HepG2 (cell line): ENCODE results near the gene CRMP1. TPM values are rescaled to one million over a fixed set of nuclear protein-coding genes. Genes with fewer than 3 reads are reported as not detected.

Source experiments
- ATAC-seq: fragments of 200-7000 bp; cut with Tn5 transposase; 3 replicates; pipeline ENCODE4 v1.9.1; 2020; ENCODE audit warnings: mild to moderate bottlenecking, moderate library complexity
- BruUV-seq: library from RNA; stranded (reverse); fragments of 400-500 nt; replicated peaks from 2 replicates; lab custom pipeline; 2021; lab: Mats Ljungman, UMichigan
- CTCF ChIA-PET: fragments of 300-600 bp; formaldehyde crosslinking; extraction: SDS; loops from one replicate; lab custom pipeline; 2021; ENCODE audit warnings: low total read pairs, inconsistent platforms, low intra/inter-chr PET ratio; lab: Yijun Ruan, JAX
- POLR2A ChIA-PET: fragments of 350-600 bp; sonication (Branson Sonifier 250); formaldehyde crosslinking; loops from one replicate; lab custom pipeline; 2020; ENCODE audit warnings: antibody characterized with exemption, inconsistent platforms; lab: Yijun Ruan, JAX
- DNase-seq: peaks from one replicate; pipeline ENCODE4 v3.0.0-alpha.2; 2015; ENCODE audit warnings: low spot score
- FAIRE-seq: peaks from 3 replicates; lab custom pipeline; 2011; peaks lifted over from hg19 to GRCh38; lab: Jason Lieb, UNC
- H2AFZ ChIP-seq: one replicate; pipeline ENCODE4 v1.6.1; 2011; ENCODE audit warnings: low read length, inconsistent platforms
- H3K27ac ChIP-seq: fragments of 300-600 bp; 3 replicates; pipeline ENCODE4 v1.8.0; 2011; ENCODE audit warnings: mixed run types, mild to moderate bottlenecking, mixed read lengths, low read length, inconsistent platforms; ENCODE audit not compliant: insufficient read depth; ENCODE audit errors: extremely low read length
- H3K27me3 ChIP-seq, 2 experiments: fragments of 200-600 bp in 1 of 2; 2 replicates in 1 of 2; 3 replicates in 1 of 2; pipeline versions ENCODE4 v1.6.0 to v1.8.0; 2011; ENCODE audit warnings: low read length in 2 of 2, mild to moderate bottlenecking in 2 of 2, moderate library complexity in 2 of 2, inconsistent platforms in 1 of 2; ENCODE audit not compliant: insufficient read depth in 2 of 2, control insufficient read depth in 1 of 2
- H3K36me3 ChIP-seq, 2 experiments: fragments of 200-600 bp in 1 of 2; replicated peaks in 1 of 2; 2 replicates in 1 of 2; 3 replicates in 1 of 2; pipeline versions ENCODE4 v1.5.1 to v1.8.0; 2011; ENCODE audit warnings: low read length in 2 of 2, inconsistent platforms in 1 of 2; ENCODE audit not compliant: insufficient read depth in 2 of 2, control insufficient read depth in 1 of 2
- H3K4me1 ChIP-seq: 2 replicates; pipeline ENCODE4 v1.5.1; 2012; ENCODE audit warnings: low read length, inconsistent platforms; ENCODE audit not compliant: insufficient read depth
- H3K4me2 ChIP-seq: 2 replicates; pipeline ENCODE4 v1.6.0; 2011; ENCODE audit warnings: low read depth, low read length, inconsistent platforms
- H3K4me3 ChIP-seq, 3 experiments: fragments of 200-600 bp in 1 of 3; sonication (generic), shearing (Covaris generic) in 1 of 3; replicated peaks in 1 of 3; 2 replicates each; pipeline ENCODE4 v1.5.1; 2011 to 2016; ENCODE audit warnings: low read length in 3 of 3, inconsistent platforms in 2 of 3, low read depth in 2 of 3, mild to moderate bottlenecking in 2 of 3, control low read depth in 1 of 3, mixed read lengths in 1 of 3; ENCODE audit not compliant: insufficient read depth in 1 of 3
- H3K79me2 ChIP-seq: one replicate; pipeline ENCODE4 v1.6.1; 2011; ENCODE audit warnings: low read length, inconsistent platforms; ENCODE audit not compliant: insufficient read depth
- H3K9ac ChIP-seq: 2 replicates; pipeline ENCODE4 v1.6.0; 2011; ENCODE audit warnings: mild to moderate bottlenecking, low read depth, low read length, inconsistent platforms; ENCODE audit not compliant: insufficient read depth
- H3K9me3 ChIP-seq: 2 replicates; pipeline ENCODE4 v1.5.1; 2012; ENCODE audit warnings: mild to moderate bottlenecking, low read length
- H4K20me1 ChIP-seq: 2 replicates; pipeline ENCODE4 v1.6.0; 2011; ENCODE audit warnings: inconsistent platforms, mild to moderate bottlenecking, low read length, moderate library complexity; ENCODE audit not compliant: insufficient read depth
- BRCA1 ChIP-seq: sonication (generic); formaldehyde crosslinking; IDR thresholded peaks from 2 replicates; pipeline ENCODE4 v1.4.0; 2020; ENCODE audit warnings: missing genetic modification reagents
- DMTF1 ChIP-seq: sonication (generic); formaldehyde crosslinking; IDR thresholded peaks from 2 replicates; pipeline ENCODE4 v1.4.0; 2020; ENCODE audit warnings: mild to moderate bottlenecking, missing genetic modification reagents
- GMEB2 ChIP-seq: IDR thresholded peaks from 2 replicates; pipeline ENCODE4 v1.6.1; 2016; ENCODE audit warnings: missing biosample characterization, missing genetic modification reagents, low read depth
- NR2F6 ChIP-seq, 2 experiments: IDR thresholded peaks; 2 replicates each; pipeline ENCODE4 v1.6.1; 2016; ENCODE audit warnings: antibody characterized with exemption in 1 of 2, mild to moderate bottlenecking in 1 of 2
- RARG ChIP-seq: sonication (generic); formaldehyde crosslinking; IDR thresholded peaks from 2 replicates; pipeline ENCODE4 v1.4.0; 2020; ENCODE audit warnings: low read depth, mild to moderate bottlenecking, missing genetic modification reagents
- THAP11 ChIP-seq: IDR thresholded peaks from 2 replicates; pipeline ENCODE4 v1.6.1; 2016; ENCODE audit warnings: missing biosample characterization, missing genetic modification reagents
- ZC3H4 ChIP-seq: sonication (generic); formaldehyde crosslinking; IDR thresholded peaks from 2 replicates; pipeline ENCODE4 v1.4.0; 2020; ENCODE audit warnings: missing genetic modification reagents, borderline replicate concordance
- ZNF138 ChIP-seq: sonication (generic); formaldehyde crosslinking; IDR thresholded peaks from 2 replicates; pipeline ENCODE4 v1.5.0; 2020; ENCODE audit warnings: mild to moderate bottlenecking, low read depth, missing genetic modification reagents
- ZNF225 ChIP-seq: sonication (generic); formaldehyde crosslinking; IDR thresholded peaks from 2 replicates; pipeline ENCODE4 v1.4.0; 2020; ENCODE audit warnings: mild to moderate bottlenecking, missing genetic modification reagents
- ZNF496 ChIP-seq: sonication (generic); formaldehyde crosslinking; IDR thresholded peaks from 2 replicates; pipeline ENCODE4 v1.8.1; 2023; ENCODE audit warnings: mild to moderate bottlenecking, moderate library complexity, missing genetic modification reagents; ENCODE audit not compliant: insufficient replicate concordance
- ZNF512 ChIP-seq: sonication (generic); formaldehyde crosslinking; IDR thresholded peaks from 2 replicates; pipeline ENCODE4 v1.4.0; 2020; ENCODE audit warnings: mild to moderate bottlenecking, missing genetic modification reagents
- ZNF574 ChIP-seq: sonication (generic); formaldehyde crosslinking; IDR thresholded peaks from 2 replicates; pipeline ENCODE4 v1.4.0; 2020; ENCODE audit warnings: missing genetic modification reagents
- ZNF660 ChIP-seq: sonication (generic); formaldehyde crosslinking; IDR thresholded peaks from 2 replicates; pipeline ENCODE4 v1.5.1; 2020; ENCODE audit warnings: mild to moderate bottlenecking, low read depth, missing genetic modification reagents, borderline replicate concordance
- WGBS: methylation state at CpG from one replicate; pipeline ENCODE4 v1.1.6; 2017; ENCODE audit warnings: low lambda C conversion rate; 5-methylcytosine and 5-hydroxymethylcytosine counted together
- in situ Hi-C: cut with HindIII; loops from 2 replicates; pipeline ENCODE4 v1.10.0; 2017; ENCODE audit warnings: low pct_unique_long_range_greater_than_20kb; ENCODE audit not compliant: extremely low pct_ligation_motif_present
- intact Hi-C: fragments of 100-400 bp; cut with micrococcal nuclease; formaldehyde crosslinking; loops from one replicate; pipeline ENCODE4 v1.10.0; 2022; ENCODE audit not compliant: unreplicated experiment
- polyA plus RNA-seq, 8 experiments: library from polyadenylated mRNA; depleted of rRNA in 3 of 8; stranded (reverse) in 7 of 8; unstranded in 1 of 8; fragments of >200 nt; fragmentation: Illumina TruSeq in 4 of 8; extraction: Trizol in 4 of 8; gene quantifications; 2 replicates each; pipeline versions ENCODE4 v1.2.1 to v1.2.3, GENCODE V29; 2011 to 2016; ENCODE audit warnings: low read depth in 4 of 8, missing spikeins in 1 of 8, mixed read lengths in 1 of 8; ENCODE audit not compliant: insufficient read depth in 1 of 8
- total RNA-seq, 5 experiments: library from RNA; depleted of rRNA; stranded (reverse); fragments of >200 nt; fragmentation: Illumina TruSeq; extraction: Trizol; gene quantifications; 2 replicates each; pipeline ENCODE4 v1.2.3, GENCODE V29; 2016; ENCODE audit warnings: low read depth in 1 of 5
- TF ChIP-seq, protein P1 (sequence below): sonication (generic); formaldehyde crosslinking; IDR thresholded peaks from 2 replicates; pipeline ENCODE4 v1.5.0; 2020; ENCODE audit warnings: missing genetic modification reagents

The CRMP1 gene
- total and polyA plus RNA-seq, 2 of the 13 experiments (the other 11 are each of a cell fraction or from before 2014, with no cell fraction given) = not detected

DNA sequence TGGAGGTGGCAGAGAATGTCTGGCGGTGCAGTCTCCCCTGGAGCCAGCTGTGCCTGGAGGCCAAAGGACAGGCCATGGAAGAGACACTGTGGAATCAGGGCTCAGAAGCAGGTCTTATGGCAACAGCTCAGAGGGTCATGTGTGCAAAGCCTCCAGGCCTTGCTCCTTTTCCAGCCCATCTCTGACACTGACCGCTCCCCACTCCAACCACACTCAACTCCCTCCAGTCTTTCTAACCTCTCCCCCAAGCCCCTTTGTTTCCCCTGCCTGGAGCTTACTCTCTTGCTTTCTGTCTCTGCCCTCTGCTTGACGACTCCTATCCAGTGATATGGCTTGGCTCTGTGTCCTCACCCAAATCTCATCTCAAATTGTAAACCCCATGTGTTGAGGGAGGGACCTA is 34.2 kb upstream of the CRMP1 start:
- no peaks in the 10 kb centered on the region for H3K4me1 ChIP-seq
- POLR2A ChIA-PET = no interaction called here
- no TSS peak for BruUV-seq

More for the DNA sequence above, 34.2 kb upstream of the CRMP1 start:
- Histone ChIP-seq H3K27ac (no peak overlapping the region), H3K9ac (no peak overlapping the region), H3K4me3 (no peak overlapping the region), H3K36me3 (no peaks in the 10 kb centered on the region), H3K9me3 (no peaks in the 10 kb centered on the region), H3K4me2 (no peak overlapping the region), H4K20me1 (no peaks in the 10 kb centered on the region), H3K27me3 (peaks cover 3 to 37% of the 10 kb centered on the region in 2 experiments; a peak in 4 of 5 replicates), H3K79me2 (no peaks in the 10 kb centered on the region), H2AFZ (no peak overlapping the region)
- ATAC-seq = no peak
- no peak for DNase-seq
- in situ Hi-C loops (no loop called here), intact Hi-C loops (no loop called here)
- no peak for FAIRE-seq
- CTCF ChIA-PET = no interaction called here
- 40% methylated on average over 3 of the region's 3 CpGs for WGBS
- TF ChIP-seq NR2F6 (IDR thresholded peaks at IDR 0.05) (no peak), NR2F6 (CRISPR knock-in tag; IDR thresholded peaks at IDR 0.05) (no peak), ZNF225 (no peak), BRCA1 (CRISPR knock-in tag) (no peak), ZC3H4 (CRISPR knock-in tag) (no peak), ZNF574 (CRISPR knock-in tag) (no peak), GMEB2 (CRISPR knock-in tag) (no peak), RARG (no peak), ZNF512 (CRISPR knock-in tag) (no peak), THAP11 (no peak), ZNF138 (no peak), ZNF660 (no peak), DMTF1 (CRISPR knock-in tag) (no peak), ZNF496 (no peak)
- TF ChIP-seq, protein P1, sequence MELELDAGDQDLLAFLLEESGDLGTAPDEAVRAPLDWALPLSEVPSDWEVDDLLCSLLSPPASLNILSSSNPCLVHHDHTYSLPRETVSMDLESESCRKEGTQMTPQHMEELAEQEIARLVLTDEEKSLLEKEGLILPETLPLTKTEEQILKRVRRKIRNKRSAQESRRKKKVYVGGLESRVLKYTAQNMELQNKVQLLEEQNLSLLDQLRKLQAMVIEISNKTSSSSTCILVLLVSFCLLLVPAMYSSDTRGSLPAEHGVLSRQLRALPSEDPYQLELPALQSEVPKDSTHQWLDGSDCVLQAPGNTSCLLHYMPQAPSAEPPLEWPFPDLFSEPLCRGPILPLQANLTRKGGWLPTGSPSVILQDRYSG = no peak
